ENCODE results near the gene NAA35. TPM values are rescaled to one million over a fixed set of nuclear protein-coding genes. Genes with fewer than 3 reads are reported as not detected.
"Not testable (repeated sequence)": the region's sequence is repeated elsewhere in the genome, so short reads cannot be mapped to it uniquely, and the experiment has no call there.

The NAA35 gene
- total RNA-seq = 10 to 100 TPM; 18.0 to 18.2 TPM
- long read RNA-seq, partial matches to known transcripts = 6 of 20 reads
- long read RNA-seq, other reads (novel, unspliced or antisense) = 13 of 20 reads

- intact Hi-C loops (cut with DNase I) = no loop called here
Observed at GRCh38 chr9:85940832-85941621, at the start of gene NAA35. Gene NAA35 (plus strand): TSS chr9:85941146. CDS start chr9:85942160, 1,014 bp downstream.

GRCh38 chr9:85892401-85892800 is 48.5 kb upstream of the NAA35 start:
- no peak for ATAC-seq
- DNase-seq = no peak
- intact Hi-C loops (cut with DNase I) = no loop called here

More at GRCh38 chr9:85940832-85941621, at the start of gene NAA35:
- ATAC-seq (peak; percentile 98), DNase-seq (peak; percentile 98)

GRCh38 chr9:85895685-85896084 is 45.3 kb upstream of the NAA35 start:
- intact Hi-C loops (cut with DNase I) = no loop called here
- ATAC-seq = no peak
- DNase-seq = no peak

GRCh38 chr9:85897848-85898247 is 43.1 kb upstream of the NAA35 start:
- no peak for ATAC-seq
- intact Hi-C loops (cut with DNase I) = no loop called here
- no peak for DNase-seq

- ATAC-seq (no peak), DNase-seq (no peak)
- intact Hi-C loops (cut with DNase I) = no loop called here
Observed at GRCh38 chr9:85898332-85898731, 42.6 kb upstream of the NAA35 start.

- DNase-seq (no peak), ATAC-seq (no peak)
- intact Hi-C loops (cut with DNase I) = no loop called here
Observed at GRCh38 chr9:85899388-85899787, 41.6 kb upstream of the NAA35 start.

GRCh38 chr9:85900504-85901201 is 40.3 kb upstream of the NAA35 start:
- intact Hi-C loops (cut with DNase I) = no loop called here

GRCh38 chr9:85904975-85905374 is 36.0 kb upstream of the NAA35 start:
- intact Hi-C loops (cut with DNase I) = no loop called here
- DNase-seq = no peak
- ATAC-seq = no peak

More at GRCh38 chr9:85900504-85901201, 40.3 kb upstream of the NAA35 start:
- no peak for DNase-seq
- ATAC-seq = no peak

- intact Hi-C loops (cut with DNase I) = no loop called here
- DNase-seq (no peak), ATAC-seq (no peak)
Observed at GRCh38 chr9:85905957-85906356, 35.0 kb upstream of the NAA35 start.

GRCh38 chr9:85909390-85909789 is 31.6 kb upstream of the NAA35 start:
- intact Hi-C loops (cut with DNase I) = no loop called here
- DNase-seq (no peak), ATAC-seq (no peak)

- DNase-seq (no peak), ATAC-seq (no peak)
- intact Hi-C loops (cut with DNase I) = no loop called here
Observed at GRCh38 chr9:85914108-85914507, 26.8 kb upstream of the NAA35 start.

- ATAC-seq (no peak), DNase-seq (no peak)
- intact Hi-C loops (cut with DNase I) = no loop called here
Observed at GRCh38 chr9:85917756-85918155, 23.2 kb upstream of the NAA35 start.

GRCh38 chr9:85925493-85925892 is 15.5 kb upstream of the NAA35 start:
- ATAC-seq (no peak), DNase-seq (no peak)
- intact Hi-C loops (cut with DNase I) = no loop called here

- peak; percentile 41 to 43 for ATAC-seq
- intact Hi-C loops (cut with DNase I) = no loop called here
- DNase-seq = no peak
Observed at GRCh38 chr9:85927076-85927475, 13.9 kb upstream of the NAA35 start.

GRCh38 chr9:85931495-85931894 is 9.5 kb upstream of the NAA35 start:
- intact Hi-C loops (cut with DNase I) = no loop called here
- no peak for ATAC-seq
- no peak for DNase-seq

- ATAC-seq; intact Hi-C loops (cut with DNase I); DNase-seq: not testable (repeated sequence)
Observed at GRCh38 chr9:85935950-85936349, 5.0 kb upstream of the NAA35 start.

- ATAC-seq (no peak), DNase-seq (no peak)
- intact Hi-C loops (cut with DNase I) = no loop called here
Observed at GRCh38 chr9:85940275-85940831, 593 bp upstream of the NAA35 start.

GRCh38 chr9:85941622-85941940 is 635 bp downstream of the NAA35 start:
- no peak for ATAC-seq
- intact Hi-C loops (cut with DNase I) = no loop called here
- no peak for DNase-seq

GRCh38 chr9:85941966-85942912 is 1.3 kb downstream of the NAA35 start:
- ATAC-seq (no peak), DNase-seq (no peak)
- intact Hi-C loops (cut with DNase I) = no loop called here
